Measurements from ENCODE around the gene SPAG8. TPM values are rescaled to one million over a fixed set of nuclear protein-coding genes. Genes with fewer than 3 reads are reported as not detected.

SPAG8 gene
- total and polyA plus RNA-seq, 10 of the 15 experiments (the other 5 are each of a cell fraction or from before 2014, with no cell fraction given) = 0.40 to 1.1 (median 0.72) TPM

DNA sequence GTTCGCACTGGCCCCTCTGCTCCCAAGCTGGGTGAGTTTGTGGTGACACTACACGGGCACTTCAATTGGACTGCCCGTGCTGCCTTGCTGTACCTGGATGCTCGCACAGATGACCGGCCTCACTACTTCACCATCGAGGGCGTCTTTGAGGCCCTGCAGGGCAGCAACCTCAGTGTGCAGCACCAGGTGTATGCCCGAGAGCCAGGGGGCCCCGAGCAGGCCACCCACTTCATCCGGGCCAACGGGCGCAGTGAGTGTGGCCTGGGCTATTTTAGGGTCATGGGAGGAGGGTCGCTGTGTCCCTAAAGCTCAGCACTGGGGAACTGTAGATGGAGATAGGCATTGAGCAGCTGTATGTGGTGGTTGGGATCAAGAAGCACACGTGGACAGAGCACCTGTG, 19.2 kb downstream of the SPAG8 start:
- BruUV-seq (replicated peaks) = no TSS peak
- H4K20me1 ChIP-seq (ENCODE audit: control insufficient read depth, insufficient read depth) = no peaks in the 10 kb centered on the region; the same call in 1 of the 2 replicates
- POLR2A ChIA-PET = no interaction called here
- WGBS (ENCODE audit: insufficient coverage, insufficient replicate concordance, low lambda C conversion rate, missing lambda C conversion rate) = 91% methylated on average over 14 of the region's 14 CpGs
- H3K27ac ChIP-seq (ENCODE audit: control insufficient read depth, insufficient read depth) = no peak overlapping the region
- TF ChIP-seq SUZ12 (IDR thresholded peaks at IDR 0.05; ENCODE audit: unreplicated experiment) = no peak
- TF ChIP-seq FOXK2 (IDR thresholded peaks at IDR 0.05) = no peak
- no peak for TF ChIP-seq CEBPZ (IDR thresholded peaks at IDR 0.05; ENCODE audit: low read depth, low read length)
- TF ChIP-seq, protein P1, sequence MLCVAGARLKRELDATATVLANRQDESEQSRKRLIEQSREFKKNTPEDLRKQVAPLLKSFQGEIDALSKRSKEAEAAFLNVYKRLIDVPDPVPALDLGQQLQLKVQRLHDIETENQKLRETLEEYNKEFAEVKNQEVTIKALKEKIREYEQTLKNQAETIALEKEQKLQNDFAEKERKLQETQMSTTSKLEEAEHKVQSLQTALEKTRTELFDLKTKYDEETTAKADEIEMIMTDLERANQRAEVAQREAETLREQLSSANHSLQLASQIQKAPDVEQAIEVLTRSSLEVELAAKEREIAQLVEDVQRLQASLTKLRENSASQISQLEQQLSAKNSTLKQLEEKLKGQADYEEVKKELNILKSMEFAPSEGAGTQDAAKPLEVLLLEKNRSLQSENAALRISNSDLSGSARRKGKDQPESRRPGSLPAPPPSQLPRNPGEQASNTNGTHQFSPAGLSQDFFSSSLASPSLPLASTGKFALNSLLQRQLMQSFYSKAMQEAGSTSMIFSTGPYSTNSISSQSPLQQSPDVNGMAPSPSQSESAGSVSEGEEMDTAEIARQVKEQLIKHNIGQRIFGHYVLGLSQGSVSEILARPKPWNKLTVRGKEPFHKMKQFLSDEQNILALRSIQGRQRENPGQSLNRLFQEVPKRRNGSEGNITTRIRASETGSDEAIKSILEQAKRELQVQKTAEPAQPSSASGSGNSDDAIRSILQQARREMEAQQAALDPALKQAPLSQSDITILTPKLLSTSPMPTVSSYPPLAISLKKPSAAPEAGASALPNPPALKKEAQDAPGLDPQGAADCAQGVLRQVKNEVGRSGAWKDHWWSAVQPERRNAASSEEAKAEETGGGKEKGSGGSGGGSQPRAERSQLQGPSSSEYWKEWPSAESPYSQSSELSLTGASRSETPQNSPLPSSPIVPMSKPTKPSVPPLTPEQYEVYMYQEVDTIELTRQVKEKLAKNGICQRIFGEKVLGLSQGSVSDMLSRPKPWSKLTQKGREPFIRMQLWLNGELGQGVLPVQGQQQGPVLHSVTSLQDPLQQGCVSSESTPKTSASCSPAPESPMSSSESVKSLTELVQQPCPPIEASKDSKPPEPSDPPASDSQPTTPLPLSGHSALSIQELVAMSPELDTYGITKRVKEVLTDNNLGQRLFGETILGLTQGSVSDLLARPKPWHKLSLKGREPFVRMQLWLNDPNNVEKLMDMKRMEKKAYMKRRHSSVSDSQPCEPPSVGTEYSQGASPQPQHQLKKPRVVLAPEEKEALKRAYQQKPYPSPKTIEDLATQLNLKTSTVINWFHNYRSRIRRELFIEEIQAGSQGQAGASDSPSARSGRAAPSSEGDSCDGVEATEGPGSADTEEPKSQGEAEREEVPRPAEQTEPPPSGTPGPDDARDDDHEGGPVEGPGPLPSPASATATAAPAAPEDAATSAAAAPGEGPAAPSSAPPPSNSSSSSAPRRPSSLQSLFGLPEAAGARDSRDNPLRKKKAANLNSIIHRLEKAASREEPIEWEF (IDR thresholded peaks at IDR 0.05; ENCODE audit: insufficient replicate concordance, low read depth, low read length) = no peak
- no peak for TF ChIP-seq TARDBP (IDR thresholded peaks at IDR 0.05; ENCODE audit: borderline replicate concordance)
- no peak for TF ChIP-seq FOS (IDR thresholded peaks at IDR 0.05; ENCODE audit: borderline replicate concordance, extremely low read depth, insufficient read length)
- no peak for TF ChIP-seq GATAD2B (conservative IDR thresholded peaks at IDR 0.05; ENCODE audit: low read depth)
- TF ChIP-seq ZNF384 (IDR thresholded peaks at IDR 0.05; ENCODE audit: borderline replicate concordance, low read depth, low read length) = no peak
- no peak for TF ChIP-seq SRF (IDR thresholded peaks at IDR 0.05; ENCODE audit: low read depth in 2 of 2, low read length in 2 of 2)
- TF ChIP-seq RBBP5 (conservative IDR thresholded peaks at IDR 0.05) = no peak
- no peak for TF ChIP-seq JUNB (IDR thresholded peaks at IDR 0.05)
- no peak for TF ChIP-seq EED (IDR thresholded peaks at IDR 0.05; ENCODE audit: low read depth)
- no peak for TF ChIP-seq PML (IDR thresholded peaks at IDR 0.05; ENCODE audit: low read length)
- H3K36me3 ChIP-seq (ENCODE audit: control insufficient read depth in 2 of 2, insufficient read depth in 2 of 2, low read length in 1 of 2) = no peaks in the 10 kb centered on the region; a peak in 2 of 4 replicates
- no peak overlapping the region for H2AFZ ChIP-seq (ENCODE audit: control insufficient read depth, low read depth, low read length)
- RAD21 ChIA-PET (ENCODE audit: unreplicated experiment) = no interaction called here
- intact Hi-C loops (cut with micrococcal nuclease; ENCODE audit: unreplicated experiment) (no loop called here), in situ Hi-C loops (cut with MboI) (no loop called here)
- SMC1A ChIA-PET (ENCODE audit: uncharacterized antibody, unreplicated experiment) = no interaction called here
- no peak overlapping the region for H3K9ac ChIP-seq (ENCODE audit: control insufficient read depth, insufficient read depth, low read length)
- no peak overlapping the region for H3K4me2 ChIP-seq (ENCODE audit: control insufficient read depth, insufficient read depth)
- CTCF ChIA-PET = interaction anchor here (1.4 to 2.3 kb wide), 2 partner anchors 31 to 89 kb away, joined by 5 to 6 read pairs; no protein-coding TSS in a partner anchor
- H3K9me3 ChIP-seq (replicated peaks; ENCODE audit: control insufficient read depth, insufficient read depth, low read length) = no peaks in the 10 kb centered on the region
- ATAC-seq = no peak
- no peaks in the 10 kb centered on the region for H3K27me3 ChIP-seq (replicated peaks in 1 of 2; ENCODE audit: control insufficient read depth in 2 of 2, insufficient read depth in 2 of 2, low read length in 1 of 2)
- no peak for FAIRE-seq
- H3K79me2 ChIP-seq (ENCODE audit: control insufficient read depth, insufficient read depth, low read length) = no peaks in the 10 kb centered on the region
- H3K4me3 ChIP-seq = no peak overlapping the region
- peaks cover 11% of the 10 kb centered on the region for H3K4me1 ChIP-seq (ENCODE audit: control insufficient read depth, insufficient read depth, low read length)
- DNase-seq (ENCODE audit: low read depth, low spot score) = no peak

Data from GM12878 (cell line).